Cortex of kidney (tissue), 1 donor: ENCODE measurements around the gene SAMD4A.

Source experiments
- DNase-seq: peaks from one replicate; lab custom pipeline; 2025; lab: John Stamatoyannopoulos, UW

SAMD4A gene

DNA sequence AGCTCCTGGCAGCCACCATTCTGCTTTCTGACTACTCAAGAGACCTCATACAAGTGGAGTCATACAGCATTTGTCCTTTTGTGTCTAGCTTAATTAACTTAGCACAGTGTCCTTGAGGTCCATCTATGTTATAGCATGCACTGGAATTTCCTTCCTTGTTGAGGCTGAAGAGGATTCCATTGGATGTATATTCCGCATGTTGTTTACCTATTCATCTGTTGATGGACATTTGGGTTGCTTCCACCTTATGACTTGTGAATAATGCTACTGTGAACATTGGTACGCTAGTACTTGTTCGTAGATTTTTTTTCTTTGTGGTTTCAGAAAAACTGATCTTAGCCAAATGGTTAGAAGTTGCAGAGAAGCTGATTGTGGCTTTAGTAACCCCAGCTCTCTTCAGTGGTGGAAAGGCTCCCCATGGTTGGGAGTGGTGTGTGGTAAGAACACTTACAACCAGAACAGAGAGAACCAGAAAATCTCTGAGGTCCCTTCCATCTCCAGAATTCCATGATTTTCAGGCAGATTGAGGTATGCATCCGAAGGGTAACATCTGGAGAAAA lies 118.4 kb downstream of the SAMD4A start:
- DNase-seq = no peak

DNA sequence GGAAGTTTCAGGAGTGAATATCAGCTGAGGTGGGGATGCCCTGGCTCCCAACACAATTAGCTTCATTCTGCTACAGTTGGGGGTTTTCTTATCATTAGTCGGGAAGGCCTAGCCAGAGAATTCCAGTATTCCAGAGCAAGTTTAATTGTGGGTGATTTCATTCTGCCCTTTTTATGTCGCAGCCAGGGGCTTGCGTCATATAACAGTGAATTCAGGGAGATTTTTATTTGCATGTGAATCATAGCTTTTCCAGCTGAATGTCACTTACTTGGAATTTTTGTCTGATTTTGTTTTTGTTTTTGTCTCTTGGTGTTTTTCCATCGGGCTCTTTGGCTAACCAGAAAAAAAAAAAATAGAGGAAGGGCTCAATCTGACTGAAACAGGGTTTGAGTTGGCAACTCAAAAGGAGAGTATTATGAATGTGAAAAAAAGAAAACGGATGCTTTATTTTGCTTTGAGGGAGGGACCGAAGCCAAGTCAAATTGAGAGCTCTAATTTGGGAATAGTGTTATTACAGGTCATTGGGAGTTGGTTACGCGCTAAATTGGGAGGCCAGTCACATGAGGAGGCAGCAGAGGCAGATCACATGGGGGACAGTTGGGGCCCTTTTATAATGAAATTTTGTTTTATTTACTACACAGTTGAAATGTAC lies 119.4 kb downstream of the SAMD4A start:
- DNase-seq = no peak

- DNase-seq = no peak
Observed at GRCh38 chr14:54686871-54687749, 120.2 kb downstream of the SAMD4A start.

DNA sequence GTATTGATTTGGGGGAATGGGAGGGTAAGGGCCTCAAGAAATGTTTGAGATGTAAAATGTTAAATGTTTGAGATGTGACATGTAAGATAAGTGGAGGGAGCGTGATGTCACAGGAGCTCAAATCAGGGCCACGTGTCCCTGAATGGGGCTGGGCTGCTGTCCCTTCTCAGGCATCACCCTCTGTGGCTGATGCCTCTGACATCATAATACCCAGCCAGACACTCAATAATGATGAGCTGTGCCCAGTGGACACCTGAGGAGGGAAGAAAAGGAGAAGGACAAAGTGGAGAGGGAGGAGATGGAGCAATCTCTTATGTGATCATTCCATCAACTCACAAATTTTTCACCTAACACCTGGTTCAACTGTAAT lies 120.8 kb downstream of the SAMD4A start:
- DNase-seq = no peak

DNA sequence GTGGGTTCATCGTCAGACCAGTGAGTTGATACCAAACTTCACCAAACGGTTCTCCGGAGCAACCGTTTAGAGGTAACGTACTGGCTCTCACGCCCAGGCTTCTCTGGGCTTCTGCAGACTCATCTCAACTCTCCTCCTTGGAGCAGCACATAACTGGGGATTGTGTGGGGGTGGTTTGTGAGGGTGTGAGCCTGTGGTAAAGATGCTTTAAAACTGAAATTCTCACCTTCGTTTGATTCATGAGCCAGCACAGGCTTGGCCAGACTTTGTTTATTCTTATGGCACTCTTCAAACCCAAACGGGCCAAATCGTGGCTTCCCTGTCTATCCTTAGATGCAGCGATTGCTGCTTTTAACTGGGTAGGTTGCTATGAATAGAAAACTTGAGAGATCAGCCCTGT lies 121.3 kb downstream of the SAMD4A start:
- DNase-seq = no peak

DNA sequence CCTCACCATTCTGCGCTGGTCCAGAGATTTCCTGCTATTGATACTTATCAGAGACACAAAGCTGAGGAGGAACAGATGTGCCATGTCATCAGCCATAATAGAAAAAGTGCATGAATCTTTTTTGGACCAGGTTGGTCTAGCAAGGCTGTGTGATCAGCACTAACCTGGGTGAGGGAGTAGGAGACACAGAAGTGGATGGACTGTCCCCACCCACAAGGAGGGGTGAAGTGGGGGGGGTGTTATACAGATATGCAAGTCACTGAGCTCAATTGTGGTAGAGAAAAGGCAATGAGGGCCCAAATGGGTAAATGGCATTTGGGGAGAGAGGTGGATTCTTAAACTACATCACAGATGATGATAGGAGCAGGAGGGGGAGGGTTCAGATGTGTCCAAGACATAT lies 123.0 kb downstream of the SAMD4A start:
- DNase-seq = no peak

DNA sequence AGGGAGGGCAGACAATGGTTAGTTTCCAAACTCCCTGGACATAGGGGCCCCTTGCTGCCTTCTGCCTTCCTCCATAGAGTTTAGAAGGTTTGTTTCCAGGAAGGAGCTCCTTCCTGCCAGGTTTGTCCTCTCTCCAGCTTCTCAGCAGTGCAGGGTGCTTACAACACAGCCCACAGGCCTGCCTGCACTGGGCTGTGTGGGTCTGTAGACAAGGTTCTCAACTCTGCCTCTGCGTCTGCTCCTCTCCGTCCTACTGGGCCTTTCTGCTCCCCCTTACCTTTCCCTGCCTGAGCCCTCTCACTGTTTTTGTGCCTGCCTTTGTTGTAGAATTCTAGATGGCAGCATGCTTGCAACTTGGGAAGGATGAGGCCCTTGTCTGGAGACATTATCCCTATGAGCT lies 124.0 kb downstream of the SAMD4A start:
- no peak for DNase-seq

DNA sequence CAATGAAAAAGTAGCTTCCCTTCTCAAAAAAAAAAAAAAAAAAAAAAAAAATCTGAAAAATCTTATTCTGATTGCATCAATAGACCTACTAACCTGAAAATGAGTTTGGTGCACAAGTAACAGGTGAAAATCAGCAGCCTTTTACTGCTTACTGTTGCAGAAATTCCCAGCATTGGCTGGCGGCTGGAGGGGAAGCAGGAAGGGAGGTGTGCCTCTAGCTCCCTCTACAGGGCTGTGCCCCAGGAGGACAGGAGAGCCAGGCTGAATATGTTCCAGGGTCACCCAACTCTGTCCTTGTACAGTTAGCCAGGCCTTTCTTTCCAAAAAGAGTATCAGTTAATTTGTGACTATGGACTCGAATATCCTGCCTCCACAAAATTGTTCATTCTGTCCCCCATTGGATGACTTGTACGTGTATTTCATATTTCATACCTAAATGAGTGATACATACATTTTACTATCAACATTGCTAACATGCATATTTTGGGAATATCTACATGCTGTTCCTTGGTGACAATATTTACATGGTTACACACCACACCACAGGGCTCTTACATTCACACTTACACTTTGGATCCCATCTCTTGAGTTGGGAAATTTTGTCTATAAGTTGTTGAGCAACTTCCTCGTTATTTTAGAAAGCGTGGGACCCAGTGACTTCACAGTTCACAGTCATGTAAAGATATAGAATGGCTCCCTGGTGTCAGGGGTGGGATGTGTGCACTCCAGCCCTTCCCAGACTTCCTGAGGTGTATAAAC lies 124.8 kb downstream of the SAMD4A start:
- DNase-seq = no peak

DNA sequence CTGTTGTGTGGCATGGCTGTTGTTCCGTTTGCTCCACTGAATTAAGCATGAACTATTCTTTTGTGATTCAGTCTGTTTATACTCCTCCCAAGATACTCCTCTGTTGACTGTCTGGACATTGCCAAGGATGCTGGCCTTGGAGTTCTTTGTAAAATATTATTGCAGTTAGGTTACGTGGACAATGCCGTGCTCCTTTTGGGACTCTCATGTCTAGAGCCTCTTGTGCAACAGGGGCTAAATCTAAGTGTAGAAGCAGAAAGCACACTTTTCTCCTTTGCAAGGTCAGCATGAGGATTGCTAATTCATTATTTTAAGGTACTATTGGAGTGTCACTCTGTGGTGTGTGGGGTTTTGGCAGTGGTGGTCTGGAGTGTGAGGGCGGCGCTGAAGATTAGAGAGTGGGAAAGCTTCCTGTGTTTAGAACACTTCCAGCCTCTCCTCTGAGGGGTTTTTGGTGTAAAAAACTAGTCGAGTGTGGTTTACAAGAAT lies 125.4 kb downstream of the SAMD4A start:
- no peak for DNase-seq

GRCh38 chr14:54693761-54694160 lies 126.8 kb downstream of the SAMD4A start:
- no peak for DNase-seq

GRCh38 chr14:54695196-54695595 lies 128.3 kb downstream of the SAMD4A start:
- DNase-seq = no peak

GRCh38 chr14:54697001-54697400 lies 130.1 kb downstream of the SAMD4A start:
- DNase-seq = no peak

GRCh38 chr14:54697803-54698202 lies 130.9 kb downstream of the SAMD4A start:
- no peak for DNase-seq

DNA sequence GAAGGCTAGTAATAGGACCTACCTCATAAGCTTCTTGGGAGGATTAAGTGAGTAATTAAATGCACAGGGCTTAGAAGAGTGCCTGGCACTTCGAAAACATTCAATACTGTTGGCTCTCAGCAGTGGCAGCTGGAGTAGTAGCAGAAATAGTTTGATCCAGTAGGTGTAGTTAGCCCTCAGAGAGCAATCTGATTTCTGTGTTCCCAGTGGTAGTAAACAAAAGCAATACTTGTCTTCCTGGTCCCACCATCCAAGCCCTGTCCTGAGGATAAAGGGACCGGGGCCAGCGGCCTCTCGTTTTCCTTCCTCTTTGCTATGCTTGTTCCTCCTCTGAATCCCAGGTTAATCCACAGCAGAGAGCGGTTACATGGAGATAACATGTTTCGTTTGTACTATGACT lies 131.6 kb downstream of the SAMD4A start:
- DNase-seq = no peak

GRCh38 chr14:54698966-54699530 lies 132.1 kb downstream of the SAMD4A start:
- no peak for DNase-seq

DNA sequence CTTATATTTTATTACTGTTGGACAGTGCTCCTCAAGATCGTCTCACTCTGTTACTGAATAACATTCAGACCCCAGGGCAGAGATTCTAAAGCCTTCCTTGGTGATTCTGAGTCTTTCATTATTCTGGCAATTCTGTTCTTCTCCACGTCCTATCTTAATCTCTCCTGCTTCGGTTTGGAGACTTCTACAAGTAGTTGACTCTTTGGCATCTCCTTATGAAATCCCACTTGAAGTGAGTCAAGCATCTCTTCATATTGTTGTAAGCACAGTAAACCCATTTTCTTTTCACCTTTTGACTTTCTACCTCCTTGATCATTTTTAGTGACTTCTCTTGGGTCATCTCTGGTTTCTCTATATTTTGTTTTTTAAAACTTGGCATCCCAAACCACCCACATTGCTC lies 132.8 kb downstream of the SAMD4A start:
- no peak for DNase-seq

DNA sequence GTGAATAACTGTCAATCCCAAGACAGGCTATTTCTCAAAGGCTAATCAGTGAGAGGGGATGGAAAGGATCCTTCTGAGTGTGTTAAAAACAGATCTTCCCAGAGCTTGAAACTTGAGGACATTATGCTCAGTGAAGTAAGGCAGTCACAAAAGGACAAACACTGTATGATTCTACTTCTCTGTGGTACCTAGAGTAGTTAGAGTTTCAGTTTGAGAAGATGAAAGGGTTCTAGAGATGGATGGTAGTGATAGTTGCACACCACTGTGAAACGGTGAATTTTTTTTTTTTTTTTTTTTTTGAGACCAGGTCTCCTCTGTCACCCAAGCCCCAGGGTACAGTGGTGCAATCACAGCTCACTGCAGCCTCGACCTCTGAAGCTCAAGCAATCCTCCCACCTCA lies 133.8 kb downstream of the SAMD4A start:
- no peak for DNase-seq

DNA sequence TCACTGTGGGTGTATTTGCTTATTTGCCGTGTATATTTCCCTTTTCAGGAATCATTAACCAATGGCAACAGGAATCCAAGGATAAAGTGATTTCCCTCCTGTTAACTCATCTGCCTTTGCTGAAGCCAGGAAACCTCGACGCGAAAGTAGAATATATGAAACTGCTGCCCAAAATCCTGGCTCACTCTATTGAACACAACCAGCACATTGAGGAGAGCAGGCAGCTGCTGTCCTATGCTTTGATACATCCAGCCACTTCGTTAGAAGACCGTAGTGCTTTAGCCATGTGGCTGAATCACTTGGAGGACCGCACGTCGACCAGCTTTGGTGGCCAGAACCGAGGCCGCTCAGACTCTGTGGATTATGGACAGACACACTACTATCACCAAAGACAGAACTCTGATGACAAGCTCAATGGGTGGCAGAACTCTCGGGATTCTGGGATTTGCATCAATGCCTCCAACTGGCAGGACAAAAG lies 135.1 kb downstream of the SAMD4A start:
- DNase-seq = no peak

DNA sequence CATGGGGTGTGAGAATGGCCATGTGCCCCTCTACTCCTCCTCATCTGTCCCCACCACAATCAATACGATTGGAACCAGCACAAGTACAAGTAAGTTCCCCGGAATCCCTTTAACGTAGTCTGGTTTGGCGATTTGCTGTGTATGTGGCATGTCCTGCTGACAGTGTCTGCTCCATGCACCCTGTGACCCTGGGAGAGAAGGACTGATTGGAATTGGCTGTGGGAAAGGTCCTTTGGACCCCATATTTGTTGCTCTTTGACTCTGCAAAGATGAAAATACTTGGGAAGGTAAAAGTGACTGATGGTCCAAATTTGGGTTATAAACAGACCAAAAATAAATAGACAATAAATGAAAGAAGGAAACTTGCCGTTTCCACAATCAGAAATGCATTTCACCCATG lies 135.6 kb downstream of the SAMD4A start:
- no peak for DNase-seq

DNA sequence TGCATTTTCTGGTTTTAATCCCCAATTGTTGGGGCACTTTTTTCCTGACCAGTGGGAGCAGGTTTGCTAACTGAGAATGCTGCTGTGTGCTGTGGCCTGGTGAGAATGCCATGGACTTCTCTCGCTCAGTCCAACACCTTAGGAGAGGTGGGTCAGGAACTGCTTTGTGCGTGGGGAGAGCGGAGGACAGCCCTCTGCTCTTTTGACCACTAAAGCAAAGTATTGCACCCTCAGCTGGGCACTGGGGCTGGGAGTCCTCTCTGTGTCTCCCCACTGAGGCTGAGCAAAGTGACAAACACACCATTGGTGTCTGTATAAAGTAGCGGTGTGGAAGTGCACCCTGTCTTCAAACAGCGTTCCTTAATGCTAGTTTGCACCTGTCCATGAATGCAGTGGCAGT lies 136.2 kb downstream of the SAMD4A start:
- DNase-seq = no peak

- no peak for DNase-seq
Observed at GRCh38 chr14:54703724-54704123, 136.8 kb downstream of the SAMD4A start.

GRCh38 chr14:54704768-54705167 lies 137.8 kb downstream of the SAMD4A start:
- DNase-seq = no peak
